Tibial nerve (tissue), 4 donors: Measurements from ENCODE around the gene GLB1L2. TPM values are rescaled to one million over a fixed set of nuclear protein-coding genes. Genes with fewer than 3 reads are reported as not detected.

ENCODE experiments used
- DNase-seq, 2 donors: peaks; one replicate each; pipeline ENCODE4 v3.0.0-alpha.2; 2019; ENCODE audit warnings: low spot score in 2 of 2
- H3K27ac ChIP-seq, 4 donors: fragments of 200-600 bp; sonication (generic) in 3 of 4; one replicate each; pipeline ENCODE4 v1.5.1; 2017 to 2019; ENCODE audit warnings: mild to moderate bottlenecking in 1 of 4
- H3K27me3 ChIP-seq, 2 donors: fragments of 200-600 bp; sonication (generic) in 1 of 2; one replicate each; pipeline versions ENCODE4 v1.5.1 to v1.6.0; 2017 to 2019
- H3K36me3 ChIP-seq, 3 donors: fragments of 200-600 bp; sonication (generic); one replicate each; pipeline ENCODE4 v1.5.1; 2018 to 2019
- H3K4me1 ChIP-seq, 4 donors: fragments of 200-600 bp; sonication (generic) in 3 of 4; one replicate each; pipeline ENCODE4 v1.5.1; 2017 to 2019
- H3K4me3 ChIP-seq, 4 donors: fragments of 200-600 bp; sonication (generic) in 3 of 4; one replicate each; pipeline ENCODE4 v1.5.1; 2017 to 2019; ENCODE audit warnings: mild to moderate bottlenecking in 1 of 4, moderate library complexity in 1 of 4
- H3K9me3 ChIP-seq, 4 donors: fragments of 200-600 bp; sonication (generic) in 3 of 4; one replicate each; pipeline ENCODE4 v1.5.1; 2017 to 2019
- CTCF ChIP-seq, 5 experiments: fragments of 200-600 bp in 3 of 5; fragments of 450-650 bp in 2 of 5; sonication (generic) in 3 of 5; IDR thresholded peaks; one replicate each; pipeline ENCODE4 v1.5.1; 2016 to 2019; ENCODE audit warnings: antibody characterized with exemption in 5 of 5, mild to moderate bottlenecking in 3 of 5, moderate library complexity in 2 of 5
- EP300 ChIP-seq, 2 donors: sonication (generic); formaldehyde crosslinking; IDR thresholded peaks; one replicate each; pipeline ENCODE4 v1.6.1; 2017; ENCODE audit warnings: antibody characterized with exemption in 2 of 2, mild to moderate bottlenecking in 1 of 2
- POLR2A ChIP-seq, 2 donors: fragments of 450-650 bp; IDR thresholded peaks; one replicate each; pipeline ENCODE4 v1.6.1; 2017; ENCODE audit warnings: antibody characterized with exemption in 2 of 2, mild to moderate bottlenecking in 2 of 2, moderate library complexity in 2 of 2
- WGBS, 2 donors: methylation state at CpG; one replicate each; pipeline ENCODE4 v1.1.5; 2018; 5-methylcytosine and 5-hydroxymethylcytosine counted together
- total RNA-seq, 4 donors: library from RNA; depleted of rRNA; stranded (reverse); fragments of >200 nt; gene quantifications; one replicate each; pipeline ENCODE4 v1.1.0, GENCODE V29; 2016

GLB1L2 gene
- total RNA-seq, 4 donors from 2014 or later, result 2.0 to 8.1 (median 5.6) TPM

- Histone ChIP-seq H3K4me3 (no peak overlapping the region), H3K4me1 (peaks cover 0 to 7% (median 3%) of the 10 kb centered on the region in 4 donors), H3K36me3 (no peaks in the 10 kb centered on the region), H3K9me3 (no peaks in the 10 kb centered on the region), H3K27ac (no peak overlapping the region), H3K27me3 (no peaks in the 10 kb centered on the region)
- TF ChIP-seq POLR2A (IDR thresholded peaks at IDR 0.05) (no peak), CTCF (IDR thresholded peaks at IDR 0.05) (no peak)
- 89 to 94% methylated on average over 21 of the region's 21 CpGs for WGBS, 2 donors
- no peak for DNase-seq
These were observed 25.1 kb downstream of the GLB1L2 start for GRCh38 chr11:134356656-134357544.

- TF ChIP-seq EP300 (IDR thresholded peaks at IDR 0.05), result no peak
- TF ChIP-seq POLR2A (IDR thresholded peaks at IDR 0.05), result no peak
- no peak for TF ChIP-seq CTCF (IDR thresholded peaks at IDR 0.05)
- Histone ChIP-seq H3K9me3 (no peaks in the 10 kb centered on the region), H3K4me3 (no peak overlapping the region), H3K27ac (no peak overlapping the region), H3K27me3 (no peaks in the 10 kb centered on the region), H3K4me1 (peaks cover 0 to 7% (median 3%) of the 10 kb centered on the region in 4 donors), H3K36me3 (no peaks in the 10 kb centered on the region)
- DNase-seq, result no peak
- WGBS, 2 donors, result 74 to 91% methylated on average over 8 of the region's 8 CpGs
These were observed 25.7 kb downstream of the GLB1L2 start for GRCh38 chr11:134357545-134357839.

- H3K4me3 ChIP-seq, result no peak overlapping the region
- WGBS, 2 donors, result 85 to 87% methylated on average over 18 to 27 of the region's 27 CpGs
- DNase-seq, result no peak
These were observed 26.5 kb downstream of the GLB1L2 start for GRCh38 chr11:134358165-134358855.

GRCh38 chr11:134358856-134359490, 27.2 kb downstream of the GLB1L2 start:
- Histone ChIP-seq H3K4me3 (no peak overlapping the region), H3K4me1 (peaks cover 0 to 7% (median 3%) of the 10 kb centered on the region in 4 donors), H3K27ac (no peak overlapping the region), H3K27me3 (no peaks in the 10 kb centered on the region), H3K36me3 (no peaks in the 10 kb centered on the region), H3K9me3 (no peaks in the 10 kb centered on the region)
- DNase-seq, result no peak
- TF ChIP-seq POLR2A (IDR thresholded peaks at IDR 0.05), result no peak
- no peak for TF ChIP-seq EP300 (IDR thresholded peaks at IDR 0.05)
- no peak for TF ChIP-seq CTCF (IDR thresholded peaks at IDR 0.05)
- WGBS, 2 donors, result 89 to 90% methylated on average over 16 to 18 of the region's 18 CpGs

More at GRCh38 chr11:134358165-134358855, 26.5 kb downstream of the GLB1L2 start:
- Histone ChIP-seq H3K4me1 (peaks cover 0 to 7% (median 3%) of the 10 kb centered on the region in 4 donors), H3K27me3 (no peaks in the 10 kb centered on the region), H3K36me3 (no peaks in the 10 kb centered on the region), H3K9me3 (no peaks in the 10 kb centered on the region), H3K27ac (no peak overlapping the region)
- TF ChIP-seq EP300 (IDR thresholded peaks at IDR 0.05) (no peak), POLR2A (IDR thresholded peaks at IDR 0.05) (no peak), CTCF (IDR thresholded peaks at IDR 0.05) (no peak)
